Stimulated activated CD4-positive, alpha-beta T cell treated with anti-CD3 and anti-CD28 coated beads, Interleukin-4, amount 100 ng/mL, for 48 hours (primary cell): ENCODE measurements around the gene IGFL4.

Source experiments
- DNase-seq, 2 donors: peaks; one replicate each; pipeline ENCODE4 v3.0.0-alpha.2; 2020; ENCODE audit warnings: low read depth in 2 of 2

Gene IGFL4

GRCh38 chr19:45994456-45994997 lies 46.3 kb downstream of the IGFL4 start:
- no peak for DNase-seq

DNA sequence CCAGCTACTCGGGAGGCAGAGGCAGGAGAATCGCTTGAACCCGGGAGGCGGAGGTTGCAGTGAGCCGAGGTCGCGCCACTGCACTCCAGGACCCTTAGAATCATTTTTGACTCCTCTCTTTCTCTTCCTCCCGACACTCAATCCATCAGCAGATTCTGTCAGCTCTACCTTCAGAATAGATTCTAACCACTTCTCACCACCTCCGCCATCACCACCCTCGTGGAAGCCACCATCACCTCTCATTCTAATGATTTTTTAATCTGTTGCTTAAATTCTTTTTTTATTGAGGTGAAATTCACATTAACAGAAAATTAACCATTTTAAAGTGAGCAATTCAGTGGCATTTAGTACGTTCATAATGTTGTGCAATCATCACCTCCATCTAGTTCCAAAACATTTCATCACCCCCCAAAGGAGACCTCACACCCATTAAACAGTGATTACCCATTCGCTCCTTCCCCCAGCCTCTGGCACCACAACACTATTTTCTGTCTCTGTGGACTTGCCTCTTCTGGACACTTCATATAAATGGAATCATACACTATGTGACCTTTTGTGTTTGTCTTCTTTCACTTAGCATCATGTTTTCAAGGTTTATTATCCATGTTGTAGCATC lies 50.6 kb downstream of the IGFL4 start:
- no peak for DNase-seq
